Measurements from ENCODE around the gene PPP2CA.

The PPP2CA gene

DNA sequence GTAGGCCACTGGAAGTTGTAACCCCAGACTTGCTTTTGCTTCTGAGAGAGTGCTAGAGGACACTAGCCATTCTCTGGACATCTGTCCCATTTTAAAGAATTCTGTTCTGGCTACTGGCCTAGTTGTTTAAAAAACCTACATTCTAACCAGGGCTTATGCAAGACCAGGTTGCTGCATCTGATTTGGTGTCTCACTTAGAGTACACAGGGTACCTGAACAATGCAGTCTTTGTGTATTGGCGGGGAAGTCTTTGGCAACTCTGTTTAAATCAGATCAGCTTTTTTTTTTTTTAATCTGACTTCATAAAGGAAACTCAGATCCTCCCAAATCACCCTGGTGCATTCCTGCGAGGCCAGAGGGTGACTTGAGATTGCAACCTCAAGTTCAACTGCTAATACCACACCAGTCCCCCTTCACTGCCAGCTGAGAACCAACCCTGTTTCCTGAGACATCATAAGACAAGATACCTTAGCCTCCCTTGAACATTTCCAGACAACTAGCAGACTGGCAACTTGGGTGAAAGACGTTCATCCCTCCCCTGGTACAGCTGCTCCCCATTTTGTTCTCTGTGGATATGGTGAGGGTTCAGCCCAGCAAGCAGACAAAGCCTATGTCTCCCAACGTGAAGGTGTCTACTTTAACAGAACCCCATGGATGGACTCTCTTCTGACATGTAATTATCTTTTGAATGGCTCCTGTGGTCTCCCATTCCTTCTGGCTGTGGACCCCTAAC lies 76.1 kb downstream of the PPP2CA start:
- DNase-seq (ENCODE audit: low spot score), result no peak
- TF ChIP-seq CTCF (IDR thresholded peaks at IDR 0.05; ENCODE audit: borderline replicate concordance, control extremely low read depth, extremely low read depth, insufficient read depth, missing control alignments), result no peak
- in situ Hi-C loops (cut with MboI; ENCODE audit: low sequenced_read_pairs, unreplicated experiment), result loop anchor here (5.0 kb wide), 1 partner anchor 107 kb away; no protein-coding TSS in a partner anchor

GRCh38 chr5:134148986-134149539 lies 76.8 kb downstream of the PPP2CA start:
- no peak for DNase-seq (ENCODE audit: low spot score)
- no peak for TF ChIP-seq CTCF (IDR thresholded peaks at IDR 0.05; ENCODE audit: borderline replicate concordance, control extremely low read depth, extremely low read depth, insufficient read depth, missing control alignments)
- in situ Hi-C loops (cut with MboI; ENCODE audit: low sequenced_read_pairs, unreplicated experiment), result loop anchor here (5.0 kb wide), 1 partner anchor 107 kb away; no protein-coding TSS in a partner anchor

DNA sequence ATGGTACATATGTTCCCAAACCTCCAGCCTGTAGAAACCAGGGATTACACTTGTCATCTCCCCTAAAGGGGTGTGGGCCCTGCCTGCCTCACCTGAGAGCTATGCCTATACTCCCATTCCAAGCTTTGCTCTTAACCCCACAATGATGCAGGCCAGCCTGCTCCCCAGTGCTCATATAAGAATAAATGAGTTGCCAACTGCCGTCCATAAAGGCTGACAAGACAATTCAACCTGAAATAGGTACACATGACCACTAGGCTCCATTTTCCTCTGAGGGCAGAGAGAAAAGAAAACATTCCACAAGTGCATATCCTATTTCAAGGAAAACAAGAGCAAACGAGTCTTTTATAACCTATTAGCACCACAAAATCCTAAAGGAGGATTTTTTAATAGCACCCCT lies 77.6 kb downstream of the PPP2CA start:
- TF ChIP-seq CTCF (IDR thresholded peaks at IDR 0.05; ENCODE audit: borderline replicate concordance, control extremely low read depth, extremely low read depth, insufficient read depth, missing control alignments), result no peak
- in situ Hi-C loops (cut with MboI; ENCODE audit: low sequenced_read_pairs, unreplicated experiment), result loop anchor here (5.0 kb wide), 1 partner anchor 106 kb away; no protein-coding TSS in a partner anchor
- DNase-seq (ENCODE audit: low spot score), result no peak

DNA sequence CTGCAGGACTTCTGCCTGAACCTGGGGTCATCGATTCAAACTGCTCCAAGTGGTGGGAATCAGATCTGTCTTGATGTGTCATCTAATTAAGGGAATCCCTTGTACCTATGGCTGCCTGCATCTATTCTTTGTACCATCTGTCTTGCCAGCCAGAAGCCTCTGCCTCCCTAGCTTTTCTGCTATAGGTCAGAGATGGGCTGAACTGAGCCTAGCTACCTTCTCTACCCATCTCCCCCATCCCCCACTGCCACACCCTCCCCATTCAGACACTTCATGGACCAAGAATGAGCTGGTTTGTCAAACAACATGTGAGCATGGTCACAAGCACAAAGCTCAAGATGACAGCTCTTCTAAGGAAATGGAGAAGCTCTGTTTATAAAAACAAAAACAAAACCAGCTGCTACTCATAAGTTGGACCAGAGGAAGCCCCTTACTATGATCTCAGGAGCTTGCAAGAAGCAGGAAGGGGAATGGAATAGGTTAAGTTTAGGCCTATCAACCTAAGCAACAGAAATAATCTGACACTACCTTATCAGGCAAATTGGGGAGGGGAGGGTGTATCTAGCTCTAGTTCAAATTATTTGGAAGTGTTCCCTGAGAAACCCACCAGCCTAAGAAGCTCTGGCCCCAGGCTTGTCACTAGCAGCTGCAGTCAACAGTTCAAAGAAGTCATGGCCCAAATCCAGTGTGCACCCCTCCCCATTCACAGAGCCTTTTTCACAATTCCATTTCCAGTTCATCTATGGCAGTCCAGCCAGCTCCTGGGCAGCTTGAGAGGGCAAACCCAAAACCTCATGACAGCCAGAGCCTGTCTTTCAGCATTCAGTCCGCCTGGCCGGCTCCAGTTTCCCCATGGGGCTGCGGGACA lies 79.0 kb downstream of the PPP2CA start:
- TF ChIP-seq CTCF (IDR thresholded peaks at IDR 0.05; ENCODE audit: borderline replicate concordance, control extremely low read depth, extremely low read depth, insufficient read depth, missing control alignments), result no peak
- in situ Hi-C loops (cut with MboI; ENCODE audit: low sequenced_read_pairs, unreplicated experiment), result loop anchor here (5.0 kb wide), 1 partner anchor 105 kb away; no protein-coding TSS in a partner anchor
- DNase-seq (ENCODE audit: low spot score), result no peak

DNA sequence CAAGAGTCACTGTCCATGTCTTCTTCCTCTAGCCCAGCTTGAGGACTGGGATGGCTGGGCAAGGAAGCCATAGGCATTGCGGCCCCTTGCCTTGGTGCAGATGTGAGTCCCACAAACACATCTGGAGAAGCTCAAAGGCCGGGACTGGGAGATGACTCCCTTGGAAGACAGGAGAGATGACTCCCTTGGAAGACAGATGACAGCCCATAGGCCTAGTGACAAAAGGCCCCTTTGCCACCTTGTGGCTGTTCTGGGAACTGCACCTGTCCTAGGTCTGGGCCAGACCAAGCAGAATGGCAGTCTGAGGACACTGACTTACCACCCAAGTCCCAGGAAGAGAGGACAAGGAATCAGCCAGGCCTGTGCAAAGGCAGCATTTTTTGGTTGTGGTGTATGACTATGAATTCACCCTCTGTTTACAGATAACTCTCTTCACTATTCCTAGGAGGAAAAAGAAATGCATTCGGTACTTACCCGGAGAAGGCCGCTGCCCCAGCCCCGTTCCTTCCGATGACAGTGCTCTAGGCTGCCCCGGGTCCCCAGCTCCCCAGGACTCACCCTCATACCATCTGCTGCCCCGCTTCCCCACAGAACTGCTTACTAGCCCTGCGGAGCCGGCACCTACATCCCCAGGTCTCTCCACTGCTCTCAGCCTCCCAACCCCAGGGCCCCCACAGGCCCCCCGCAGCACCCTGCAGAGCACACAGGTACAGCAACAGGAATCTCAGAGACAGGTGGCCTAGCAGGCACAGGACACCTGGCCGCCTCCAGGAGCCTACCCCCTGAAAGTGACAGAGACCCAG lies 79.9 kb downstream of the PPP2CA start:
- DNase-seq (ENCODE audit: low spot score), result peak; percentile 81
- TF ChIP-seq CTCF (IDR thresholded peaks at IDR 0.05; ENCODE audit: borderline replicate concordance, control extremely low read depth, extremely low read depth, insufficient read depth, missing control alignments), result peak; percentile 89
- in situ Hi-C loops (cut with MboI; ENCODE audit: low sequenced_read_pairs, unreplicated experiment), result loop anchor here (5.0 kb wide), 1 partner anchor 104 kb away; no protein-coding TSS in a partner anchor
